Mucosa of rectum (tissue), 2 donors: Measurements from ENCODE around the gene SLC30A3.

Experiments
- H3K27ac ChIP-seq, 2 donors: one replicate each; pipeline ENCODE4 v1.7.0; 2013; ENCODE audit warnings: inconsistent platforms in 2 of 2, low read depth in 2 of 2, low read length in 2 of 2
- H3K27me3 ChIP-seq, 2 donors: one replicate each; pipeline ENCODE4 v1.7.0; 2013; ENCODE audit warnings: low read length in 2 of 2; ENCODE audit not compliant: control insufficient read depth in 2 of 2, insufficient read depth in 2 of 2
- H3K36me3 ChIP-seq, 2 donors: one replicate each; pipeline ENCODE4 v1.7.0; 2013; ENCODE audit warnings: low read length in 2 of 2; ENCODE audit not compliant: control insufficient read depth in 2 of 2, insufficient read depth in 2 of 2
- H3K4me1 ChIP-seq, 2 donors: one replicate each; pipeline ENCODE4 v1.7.0; 2013; ENCODE audit warnings: low read length in 2 of 2, mild to moderate bottlenecking in 1 of 2; ENCODE audit not compliant: control insufficient read depth in 2 of 2, insufficient read depth in 2 of 2
- H3K4me3 ChIP-seq, 2 donors: one replicate each; pipeline ENCODE4 v1.7.0; 2013; ENCODE audit warnings: low read length in 2 of 2
- H3K9ac ChIP-seq, 2 donors: one replicate each; pipeline ENCODE4 v1.7.0; 2013; ENCODE audit warnings: low read length in 2 of 2, low read depth in 1 of 2, mild to moderate bottlenecking in 1 of 2
- H3K9me3 ChIP-seq, 2 donors: one replicate each; pipeline ENCODE4 v1.7.0; 2013; ENCODE audit warnings: low read length in 2 of 2; ENCODE audit not compliant: control insufficient read depth in 2 of 2
- donor health status: healthy.
- donor health status: Normal muscosa, but diverticular disease.

The SLC30A3 gene

GRCh38 chr2:27249159-27249890 is 13.5 kb downstream of the SLC30A3 start:
- Histone ChIP-seq H3K9ac (no peak overlapping the region), H3K27ac (no peak overlapping the region), H3K36me3 (peaks cover 0 to 1% of the 10 kb centered on the region in 2 donors), H3K27me3 (peaks cover 14% of the 10 kb centered on the region in 2 donors), H3K9me3 (no peaks in the 10 kb centered on the region), H3K4me3 (no peak overlapping the region), H3K4me1 (peaks cover 0 to 5% of the 10 kb centered on the region in 2 donors)

- H3K9ac ChIP-seq = no peak overlapping the region
- H3K4me1 ChIP-seq = peaks cover 0 to 5% of the 10 kb centered on the region in 2 donors
- peaks cover 11 to 14% of the 10 kb centered on the region in 2 donors for H3K36me3 ChIP-seq
Measured at GRCh38 chr2:27247893-27248292, 15.0 kb downstream of the SLC30A3 start.

GRCh38 chr2:27245626-27246025 is 17.2 kb downstream of the SLC30A3 start:
- Histone ChIP-seq H3K4me1 (peaks cover 0 to 5% of the 10 kb centered on the region in 2 donors), H3K36me3 (peaks cover 34 to 35% of the 10 kb centered on the region in 2 donors), H3K27ac (no peak overlapping the region), H3K4me3 (no peak overlapping the region), H3K27me3 (peaks cover 4% of the 10 kb centered on the region in 2 donors), H3K9ac (no peak overlapping the region), H3K9me3 (no peaks in the 10 kb centered on the region)

More at GRCh38 chr2:27247893-27248292, 15.0 kb downstream of the SLC30A3 start:
- H3K27ac ChIP-seq = no peak overlapping the region
- no peak overlapping the region for H3K4me3 ChIP-seq
- H3K9me3 ChIP-seq = no peaks in the 10 kb centered on the region
- H3K27me3 ChIP-seq = peaks cover 9 to 12% of the 10 kb centered on the region in 2 donors

- H3K4me1 ChIP-seq = peaks cover 0 to under 1% of the 10 kb centered on the region in 2 donors
- peaks cover 2 to 4% of the 10 kb centered on the region in 2 donors for H3K27me3 ChIP-seq
- H3K27ac ChIP-seq = no peak overlapping the region
- H3K9me3 ChIP-seq = no peaks in the 10 kb centered on the region
- peaks cover 39 to 40% of the 10 kb centered on the region in 2 donors for H3K36me3 ChIP-seq
- no peak overlapping the region for H3K4me3 ChIP-seq
- H3K9ac ChIP-seq = no peak overlapping the region
Measured at GRCh38 chr2:27245116-27245515, 17.7 kb downstream of the SLC30A3 start.

- Histone ChIP-seq H3K4me1 (no peaks in the 10 kb centered on the region), H3K36me3 (peaks cover 51 to 52% of the 10 kb centered on the region in 2 donors), H3K27me3 (no peaks in the 10 kb centered on the region), H3K9ac (no peak overlapping the region), H3K4me3 (no peak overlapping the region), H3K9me3 (no peaks in the 10 kb centered on the region), H3K27ac (no peak overlapping the region)
Measured at GRCh38 chr2:27243391-27244130, 19.3 kb downstream of the SLC30A3 start.

- no peaks in the 10 kb centered on the region for H3K4me1 ChIP-seq
- no peak overlapping the region for H3K9ac ChIP-seq
- no peak overlapping the region for H3K27ac ChIP-seq
- peaks cover 61 to 62% of the 10 kb centered on the region in 2 donors for H3K36me3 ChIP-seq
- no peak overlapping the region for H3K4me3 ChIP-seq
- no peaks in the 10 kb centered on the region for H3K9me3 ChIP-seq
- no peaks in the 10 kb centered on the region for H3K27me3 ChIP-seq
Measured at GRCh38 chr2:27242614-27242951, 20.3 kb downstream of the SLC30A3 start.

- Histone ChIP-seq H3K27ac (no peak overlapping the region), H3K36me3 (peaks cover 66 to 67% of the 10 kb centered on the region in 2 donors), H3K9me3 (no peaks in the 10 kb centered on the region), H3K9ac (no peak overlapping the region), H3K4me3 (no peak overlapping the region), H3K4me1 (no peaks in the 10 kb centered on the region), H3K27me3 (no peaks in the 10 kb centered on the region)
Measured at GRCh38 chr2:27241761-27242613, 20.9 kb downstream of the SLC30A3 start.

GRCh38 chr2:27240406-27240805 is 22.4 kb downstream of the SLC30A3 start:
- no peak overlapping the region for H3K4me3 ChIP-seq
- no peaks in the 10 kb centered on the region for H3K27me3 ChIP-seq
- no peak overlapping the region for H3K27ac ChIP-seq
- no peak overlapping the region for H3K9ac ChIP-seq
- no peaks in the 10 kb centered on the region for H3K9me3 ChIP-seq
- no peaks in the 10 kb centered on the region for H3K4me1 ChIP-seq
- peaks cover 75 to 79% of the 10 kb centered on the region in 2 donors for H3K36me3 ChIP-seq

- peaks cover 81 to 89% of the 10 kb centered on the region in 2 donors for H3K36me3 ChIP-seq
- H3K9ac ChIP-seq = no peak overlapping the region
- no peak overlapping the region for H3K27ac ChIP-seq
- no peaks in the 10 kb centered on the region for H3K9me3 ChIP-seq
- H3K4me1 ChIP-seq = no peaks in the 10 kb centered on the region
- H3K4me3 ChIP-seq = no peak overlapping the region
- no peaks in the 10 kb centered on the region for H3K27me3 ChIP-seq
Measured at GRCh38 chr2:27238976-27239375, 23.9 kb downstream of the SLC30A3 start.
